K562 treated with DMSO at 1 percent for 12 hours (cell line): ENCODE results near the gene ASB15. TPM values are rescaled to one million over a fixed set of nuclear protein-coding genes. Genes with fewer than 3 reads are reported as not detected.

Experiments used
- total RNA-seq: library from RNA; unstranded; fragments of 300-600 nt; gene quantifications from 2 replicates; pipeline ENCODE4 v1.2.3, GENCODE V29; 2022; ENCODE audit not compliant: insufficient read depth

The ASB15 gene
- total RNA-seq = 0.49 TPM in 1 of 2 replicates, not detected in the other

GRCh38 chr7:123601530-123601929 lies at the start of gene ASB15:
Gene ASB15, plus strand, starts transcription at chr7:123601821. Its CDS starts 12,682 bp downstream, at chr7:123614503.

GRCh38 chr7:123557398-123558288 lies 44.0 kb upstream of the ASB15 start, which contains the start of gene NDUFA5:
Gene NDUFA5, minus strand, starts transcription at chr7:123557818. Its CDS starts 23 bp downstream, at chr7:123557795.

DNA sequence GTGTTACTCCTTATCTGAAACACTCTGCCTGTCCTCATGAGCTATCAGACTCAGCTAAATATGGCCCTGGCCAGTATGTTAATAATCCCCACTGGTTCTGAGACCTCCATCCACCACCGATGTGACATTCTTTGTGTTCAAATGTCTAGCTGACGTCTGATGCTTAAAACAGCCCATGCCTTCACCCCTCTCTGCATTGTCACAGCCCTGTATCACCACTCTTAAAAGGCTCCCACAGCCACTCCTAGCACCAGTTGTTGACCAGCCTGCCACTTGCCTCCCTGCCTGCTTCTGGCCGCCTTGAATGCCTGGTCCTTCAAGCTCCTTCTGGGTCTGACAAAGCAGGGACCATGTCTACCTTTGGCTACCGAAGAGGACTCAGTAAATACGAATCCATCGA lies 54.0 kb downstream of the ASB15 start, which contains the start of gene LMOD2:
Gene LMOD2, plus strand, starts transcription at position 253 of the 400 bp plus-strand sequence. Its CDS starts 98 bp downstream, at position 351.

Other genes with a start within 250 kb of the ASB15 start
- 0.35 and 2.1 TPM in 2 replicates for gene IQUB, start 67.2 kb upstream of the ASB15 start, total RNA-seq
- gene NDUFA5, start 44.0 kb upstream of the ASB15 start, total RNA-seq = 47.1 and 105 TPM in 2 replicates
- not detected in 2 replicates for gene LMOD2, start 54.0 kb downstream of the ASB15 start, total RNA-seq
- 3.4 and 13.6 TPM in 2 replicates for gene WASL, start 147.2 kb downstream of the ASB15 start, total RNA-seq
- gene HYAL4, start 243.3 kb downstream of the ASB15 start, total RNA-seq = not detected in 2 replicates